ENCODE data around the gene CAMK2N1. TPM values are rescaled to one million over a fixed set of nuclear protein-coding genes. Genes with fewer than 3 reads are reported as not detected.

The CAMK2N1 gene
- total RNA-seq (2013) = not detected
- polyA plus RNA-seq = not detected
- polyA minus RNA-seq = not detected in 2 replicates
- total RNA-seq = 0 to 2.2 (median 0) reads per million in 11 experiments

DNA sequence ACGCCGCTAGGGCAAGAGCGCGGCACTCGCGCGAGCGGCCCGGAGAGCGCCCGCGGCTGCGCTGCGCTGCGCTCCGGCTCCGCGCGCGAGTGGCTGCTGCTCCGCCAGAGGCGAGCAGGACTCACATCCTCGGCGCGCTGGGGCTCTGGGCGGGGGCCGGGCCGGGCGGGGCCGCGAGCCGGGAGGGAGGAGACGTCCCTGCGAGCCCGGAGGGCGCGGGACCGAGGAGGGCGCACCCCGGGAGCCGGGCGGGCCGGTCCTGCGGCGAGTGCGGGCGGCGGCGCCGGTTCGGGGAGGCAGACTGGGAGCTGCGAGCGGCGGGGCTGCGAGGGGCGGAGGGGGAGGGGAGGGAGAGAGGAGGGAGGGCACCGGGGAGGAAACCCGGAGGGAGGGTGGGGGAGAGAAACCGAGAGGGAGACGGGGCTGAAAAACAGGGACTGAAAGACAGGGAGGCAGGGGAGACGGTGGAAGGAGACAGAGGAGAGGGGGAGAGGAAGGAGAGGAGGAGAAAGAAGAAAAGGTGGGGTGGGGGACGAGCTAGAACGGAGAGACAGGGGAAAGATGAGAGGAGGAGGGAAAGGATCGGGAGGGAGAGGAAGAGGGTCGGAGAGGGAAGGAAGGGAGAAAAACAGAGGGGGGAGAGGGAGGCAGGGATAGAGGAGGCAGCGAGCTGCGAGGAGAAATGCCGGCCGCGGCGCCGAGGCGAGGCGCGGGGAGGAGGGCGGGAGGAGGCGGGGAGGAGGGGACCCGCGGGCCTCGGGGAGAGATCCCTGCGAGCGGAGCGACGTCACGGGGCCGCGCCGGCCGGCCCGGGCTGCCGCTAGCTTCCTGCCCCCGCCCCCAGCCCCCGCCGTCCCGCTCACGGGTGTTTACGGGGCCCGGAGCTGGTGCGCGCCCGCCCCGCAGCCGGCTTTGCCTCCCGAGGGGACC is at the start of gene CAMK2N1:
Gene CAMK2N1 (minus strand): TSS at position 684 of the 930 bp plus-strand sequence. CDS start 831 bp downstream, outside the sequence.
- H3K79me2 ChIP-seq (ENCODE audit: insufficient read depth, low read length) = no peaks in the 10 kb centered on the region
- WGBS (ENCODE audit: insufficient coverage) = under 1% methylated on average over 99 of the region's 104 CpGs
- TF ChIP-seq, protein P1, sequence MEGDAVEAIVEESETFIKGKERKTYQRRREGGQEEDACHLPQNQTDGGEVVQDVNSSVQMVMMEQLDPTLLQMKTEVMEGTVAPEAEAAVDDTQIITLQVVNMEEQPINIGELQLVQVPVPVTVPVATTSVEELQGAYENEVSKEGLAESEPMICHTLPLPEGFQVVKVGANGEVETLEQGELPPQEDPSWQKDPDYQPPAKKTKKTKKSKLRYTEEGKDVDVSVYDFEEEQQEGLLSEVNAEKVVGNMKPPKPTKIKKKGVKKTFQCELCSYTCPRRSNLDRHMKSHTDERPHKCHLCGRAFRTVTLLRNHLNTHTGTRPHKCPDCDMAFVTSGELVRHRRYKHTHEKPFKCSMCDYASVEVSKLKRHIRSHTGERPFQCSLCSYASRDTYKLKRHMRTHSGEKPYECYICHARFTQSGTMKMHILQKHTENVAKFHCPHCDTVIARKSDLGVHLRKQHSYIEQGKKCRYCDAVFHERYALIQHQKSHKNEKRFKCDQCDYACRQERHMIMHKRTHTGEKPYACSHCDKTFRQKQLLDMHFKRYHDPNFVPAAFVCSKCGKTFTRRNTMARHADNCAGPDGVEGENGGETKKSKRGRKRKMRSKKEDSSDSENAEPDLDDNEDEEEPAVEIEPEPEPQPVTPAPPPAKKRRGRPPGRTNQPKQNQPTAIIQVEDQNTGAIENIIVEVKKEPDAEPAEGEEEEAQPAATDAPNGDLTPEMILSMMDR (IDR thresholded peaks at IDR 0.05) = no peak
- peaks cover 0 to 2% of the 10 kb centered on the region in 2 donors for H3K36me3 Mint-ChIP-seq
- peaks cover 0 to 21% of the 10 kb centered on the region in 2 donors for H3K9me3 ChIP-seq (replicated peaks in 1 of 2; ENCODE audit: control insufficient read depth in 1 of 2, insufficient read depth in 1 of 2, low read length in 2 of 2)
- peaks cover 77 to 94% (median 79%) of the 10 kb centered on the region in 3 donors for H3K27me3 Mint-ChIP-seq (ENCODE audit: low read depth in 3 of 3)
- peak within 1 kb of the TSS; percentile 26 for H3K4me2 ChIP-seq (replicated peaks; ENCODE audit: extremely low read depth, low read length, poor library complexity, severe bottlenecking)
- no peak within 1 kb of the TSS for H2AFZ ChIP-seq (ENCODE audit: insufficient read depth, low read depth, low read length, poor library complexity, severe bottlenecking)
- H3K4me1 ChIP-seq (ENCODE audit: control insufficient read depth in 1 of 2, insufficient read depth in 2 of 2, low read length in 2 of 2) = peaks cover 0 to 5% of the 10 kb centered on the region in 2 donors
- H3K4me3 ChIP-seq (replicated peaks in 1 of 3; ENCODE audit: low read depth in 2 of 3, low read length in 3 of 3) = no peak within 1 kb of the TSS
- no peaks in the 10 kb centered on the region for H4K20me1 ChIP-seq (ENCODE audit: insufficient read depth, low read length)
- H3K27ac ChIP-seq (ENCODE audit: low read depth in 1 of 2, low read length in 2 of 2) = no peak within 1 kb of the TSS
- H3K36me3 ChIP-seq (replicated peaks in 1 of 2; ENCODE audit: control insufficient read depth in 1 of 2, insufficient read depth in 2 of 2, low read length in 2 of 2) = no peaks in the 10 kb centered on the region
- no peak within 1 kb of the TSS for H3K9ac ChIP-seq (ENCODE audit: insufficient read depth, low read length, poor library complexity, severe bottlenecking)
- intact Hi-C loops (cut with micrococcal nuclease) = loop anchor here in 1 of 2 donors (10.0 kb wide), 1 partner anchor 561 kb away; the partner anchor contains the start of gene PLA2G2E
- peaks cover 5% of the 10 kb centered on the region for H3K4me1 Mint-ChIP-seq
- peaks cover 55 to 91% of the 10 kb centered on the region in 2 donors for H3K27me3 ChIP-seq (ENCODE audit: control insufficient read depth in 2 of 2, insufficient read depth in 2 of 2, low read length in 2 of 2)
- no peak for DNase-seq
- peak within 1 kb of the TSS; percentile 24 to 83 for H3K4me3 Mint-ChIP-seq
- peaks cover 0 to 15% (median 5%) of the 10 kb centered on the region in 7 donors for H3K9me3 Mint-ChIP-seq
- H3K27ac Mint-ChIP-seq = no peak within 1 kb of the TSS

DNA sequence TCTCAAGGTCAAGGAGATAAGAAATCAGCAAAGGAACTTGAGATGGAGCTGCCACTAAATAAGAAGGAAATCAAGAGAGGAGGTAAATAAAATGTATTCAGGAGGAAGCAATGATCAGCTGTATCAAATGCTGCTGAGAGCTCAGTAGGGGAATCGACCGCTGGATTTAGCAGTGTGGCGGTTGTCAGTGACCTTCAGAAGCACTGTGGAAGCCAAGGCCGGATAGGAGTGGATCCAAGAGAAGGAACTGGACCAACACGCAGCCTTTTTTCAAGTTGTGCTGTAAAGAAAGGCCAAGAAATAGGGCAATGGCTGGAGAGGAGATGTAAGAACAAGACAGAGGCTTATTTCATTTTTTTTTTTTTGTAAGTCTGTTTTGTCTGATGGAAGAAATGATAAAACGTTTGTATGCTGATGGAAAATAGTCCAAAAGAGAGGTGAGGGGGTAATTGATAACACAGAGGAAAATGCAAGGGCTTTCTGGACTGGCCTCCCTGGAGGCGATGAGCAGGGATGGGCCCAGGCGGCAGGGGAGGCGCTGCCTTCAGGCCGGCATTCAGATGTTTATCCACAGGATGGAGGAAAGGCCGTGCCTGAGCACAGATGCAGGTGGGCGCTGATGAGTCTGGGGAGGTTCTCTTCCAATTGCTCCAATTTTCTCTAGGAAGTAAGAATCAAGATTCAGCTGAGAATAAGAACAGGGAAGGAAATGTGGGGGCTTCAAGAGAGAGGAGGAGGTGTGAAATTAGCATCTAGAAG is 48.8 kb upstream of the CAMK2N1 start:
- WGBS (ENCODE audit: insufficient coverage) = 90% methylated on average over 8 of the region's 12 CpGs
- H3K9ac ChIP-seq (ENCODE audit: insufficient read depth, low read length, poor library complexity, severe bottlenecking) = no peak overlapping the region

More for the DNA sequence above, 48.8 kb upstream of the CAMK2N1 start:
- no peaks in the 10 kb centered on the region for H4K20me1 ChIP-seq (ENCODE audit: insufficient read depth, low read length)
- DNase-seq = no peak
- TF ChIP-seq, protein P1 (IDR thresholded peaks at IDR 0.05) = no peak
- no peaks in the 10 kb centered on the region for H3K4me1 Mint-ChIP-seq
- H3K36me3 ChIP-seq (replicated peaks in 1 of 2; ENCODE audit: control insufficient read depth in 1 of 2, insufficient read depth in 2 of 2, low read length in 2 of 2) = no peaks in the 10 kb centered on the region
- H3K79me2 ChIP-seq (ENCODE audit: insufficient read depth, low read length) = no peaks in the 10 kb centered on the region
- H3K4me2 ChIP-seq (replicated peaks; ENCODE audit: extremely low read depth, low read length, poor library complexity, severe bottlenecking) = no peak overlapping the region
- no peak overlapping the region for H2AFZ ChIP-seq (ENCODE audit: insufficient read depth, low read depth, low read length, poor library complexity, severe bottlenecking)
- H3K4me1 ChIP-seq (ENCODE audit: control insufficient read depth in 1 of 2, insufficient read depth in 2 of 2, low read length in 2 of 2) = no peaks in the 10 kb centered on the region
- no peaks in the 10 kb centered on the region for H3K9me3 ChIP-seq (replicated peaks in 1 of 2; ENCODE audit: control insufficient read depth in 1 of 2, insufficient read depth in 1 of 2, low read length in 2 of 2)
- H3K27me3 Mint-ChIP-seq (ENCODE audit: low read depth in 3 of 3) = peaks cover 19 to 36% (median 19%) of the 10 kb centered on the region in 3 donors
- intact Hi-C loops (cut with micrococcal nuclease) = no loop called here
- no peak overlapping the region for H3K27ac Mint-ChIP-seq
- H3K36me3 Mint-ChIP-seq = no peaks in the 10 kb centered on the region
- no peaks in the 10 kb centered on the region for H3K9me3 Mint-ChIP-seq
- H3K27ac ChIP-seq (ENCODE audit: low read depth in 1 of 2, low read length in 2 of 2) = no peak overlapping the region
- no peak overlapping the region for H3K4me3 ChIP-seq (replicated peaks in 1 of 3; ENCODE audit: low read depth in 2 of 3, low read length in 3 of 3)
- H3K4me3 Mint-ChIP-seq = peak overlapping the region in 1 of 2 donors; percentile 10
- peaks cover 9 to 10% of the 10 kb centered on the region in 2 donors for H3K27me3 ChIP-seq (ENCODE audit: control insufficient read depth in 2 of 2, insufficient read depth in 2 of 2, low read length in 2 of 2)

Data from CD14-positive monocyte (primary cell).